Posterior vena cava (tissue), 2 donors: ENCODE results near the gene ATP11C. TPM values are rescaled to one million over a fixed set of nuclear protein-coding genes. Genes with fewer than 3 reads are reported as not detected.
"Not testable (repeated sequence)": the region's sequence is repeated elsewhere in the genome, so short reads cannot be mapped to it uniquely, and the experiment has no call there.

ENCODE experiments used
- DNase-seq: peaks from one replicate; pipeline ENCODE4 v3.0.0-alpha.2; 2020; ENCODE audit warnings: low spot score
- intact Hi-C, 2 donors: fragments of 100-400 bp; cut with DNase I; formaldehyde crosslinking; loops; one replicate each; pipeline versions ENCODE4 v1.14.1 to v1.14.2; 2022 to 2023
- long read RNA-seq, 2 donors: library from polyadenylated mRNA; unstranded; transcript quantifications; one replicate each; pipeline ENCODE4 v2.0.0, GENCODE V29; 2020 to 2021
- total RNA-seq, 2 donors: library from RNA; stranded (reverse); fragmentation: NEBNext Ultra II Directional; extraction: Animal tissue kit (Norgen Biotek cat#: 25700); gene quantifications; one replicate each; pipeline ENCODE4 v1.2.1, GENCODE V29; 2021
- donor health status: DM: yes; HTN: yes; CAD: no.
- donor health status: DM: yes; HTN: yes; CAD: no.

Gene ATP11C
- total RNA-seq: 10 to 100 TPM; 24.5 to 27.2 TPM
- long read RNA-seq, donor 1, partial matches to known transcripts: 3 of 8 reads
- long read RNA-seq, donor 1, other reads (novel, unspliced or antisense): 5 of 8 reads
- long read RNA-seq, donor 2, partial matches to known transcripts: 7 of 12 reads
- long read RNA-seq, donor 2, other reads (novel, unspliced or antisense): 5 of 12 reads

GRCh38 chrX:139932901-139933796 is at the start of gene ATP11C:
Gene ATP11C, minus strand, starts transcription at chrX:139933053. Its CDS starts 1,011 bp downstream, at chrX:139932042.
- DNase-seq: peak; percentile 94
- intact Hi-C loops: no loop called here

- no peak for DNase-seq
- intact Hi-C loops: no loop called here
These were observed 41.6 kb upstream of the ATP11C start for GRCh38 chrX:139974471-139974870.

DNA sequence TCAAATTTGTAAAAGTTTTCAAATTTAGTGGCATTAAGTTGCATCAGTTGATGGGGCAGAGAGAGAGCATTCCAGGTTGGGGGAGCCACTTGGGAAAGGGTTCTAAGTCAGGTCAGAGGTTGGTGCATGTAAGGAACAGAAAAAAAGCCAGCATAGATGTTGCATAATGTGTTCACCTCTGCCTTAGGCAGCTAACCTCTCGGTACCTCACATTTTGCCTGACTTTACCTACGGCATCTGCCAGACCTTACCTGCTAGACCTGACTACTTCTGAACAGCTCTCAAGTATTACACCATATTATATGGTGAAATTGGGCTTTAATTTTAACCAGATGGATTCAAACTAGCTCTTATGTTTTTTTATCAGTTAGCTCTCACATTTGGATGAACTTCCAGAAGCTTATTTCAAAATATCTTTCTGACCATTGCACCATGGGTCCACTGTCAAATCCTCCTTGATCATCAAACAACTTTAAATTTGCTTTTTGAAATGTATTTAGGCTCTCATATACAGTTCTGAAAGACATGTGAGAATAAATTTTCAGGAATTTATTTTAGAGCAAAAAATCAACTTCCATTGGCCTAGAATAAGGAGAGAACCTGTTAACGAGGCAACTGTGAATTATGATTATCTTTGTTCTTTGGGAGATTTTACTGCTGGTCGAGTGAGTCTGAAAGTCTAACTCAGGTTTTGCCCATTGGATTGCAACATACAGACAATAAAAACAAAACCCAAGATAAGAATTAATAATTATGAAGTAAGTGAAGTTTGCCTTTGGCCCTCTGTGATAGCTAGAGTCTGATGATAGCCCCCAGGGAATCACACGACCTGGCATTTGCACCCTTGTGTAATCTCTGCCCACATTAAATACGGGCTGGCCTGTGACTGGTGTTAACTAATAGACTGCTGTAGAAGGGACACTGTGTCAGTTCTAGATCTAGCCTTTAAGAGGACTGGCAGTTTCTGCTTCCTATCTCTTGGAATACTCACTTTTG is 40.1 kb upstream of the ATP11C start:
- DNase-seq: no peak
- intact Hi-C loops: no loop called here

GRCh38 chrX:139972113-139972512 is 39.3 kb upstream of the ATP11C start:
- no peak for DNase-seq
- intact Hi-C loops: no loop called here

DNA sequence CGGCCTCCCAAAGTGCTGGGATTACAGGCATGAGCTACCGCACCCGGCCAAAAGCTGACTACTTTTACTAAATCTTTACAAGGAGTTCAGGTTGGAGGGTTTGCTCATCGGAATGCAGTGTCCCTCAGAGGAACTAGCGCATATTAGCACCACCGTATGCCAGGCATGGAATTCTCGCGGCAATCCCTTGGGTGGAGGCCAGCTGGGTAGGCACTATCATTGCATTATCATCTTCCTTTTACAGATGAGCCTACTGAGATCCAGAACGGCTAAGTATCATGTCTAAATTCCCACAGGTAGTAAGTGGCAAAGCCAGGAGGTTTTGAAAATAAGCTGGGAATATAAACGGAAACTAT is 38.5 kb upstream of the ATP11C start:
- DNase-seq: no peak
- intact Hi-C loops: no loop called here

- DNase-seq: no peak
- intact Hi-C loops: no loop called here
These were observed 36.4 kb upstream of the ATP11C start for GRCh38 chrX:139969286-139969685.

- DNase-seq: no peak
- intact Hi-C loops: no loop called here
These were observed 34.9 kb upstream of the ATP11C start for GRCh38 chrX:139967750-139968149.

DNA sequence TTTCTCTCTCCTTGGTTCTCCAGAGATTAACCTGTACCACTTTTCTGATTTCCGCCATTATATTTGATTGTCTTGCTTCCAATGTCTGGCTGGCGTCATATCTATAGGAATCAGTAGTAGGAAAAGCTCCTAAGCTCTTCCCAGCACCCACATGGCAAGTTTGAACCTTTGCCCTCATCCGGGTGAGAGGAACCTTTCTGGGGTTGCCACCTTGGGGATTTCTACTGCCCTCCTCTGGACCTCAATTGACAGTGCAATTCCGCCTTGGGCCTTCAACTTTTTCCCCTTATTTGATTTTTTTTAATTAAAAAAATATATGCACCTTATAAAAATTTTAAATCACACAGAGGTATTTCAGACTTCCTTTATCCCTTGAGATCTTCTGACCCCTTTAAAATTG is 34.4 kb upstream of the ATP11C start:
- intact Hi-C loops: no loop called here

DNA sequence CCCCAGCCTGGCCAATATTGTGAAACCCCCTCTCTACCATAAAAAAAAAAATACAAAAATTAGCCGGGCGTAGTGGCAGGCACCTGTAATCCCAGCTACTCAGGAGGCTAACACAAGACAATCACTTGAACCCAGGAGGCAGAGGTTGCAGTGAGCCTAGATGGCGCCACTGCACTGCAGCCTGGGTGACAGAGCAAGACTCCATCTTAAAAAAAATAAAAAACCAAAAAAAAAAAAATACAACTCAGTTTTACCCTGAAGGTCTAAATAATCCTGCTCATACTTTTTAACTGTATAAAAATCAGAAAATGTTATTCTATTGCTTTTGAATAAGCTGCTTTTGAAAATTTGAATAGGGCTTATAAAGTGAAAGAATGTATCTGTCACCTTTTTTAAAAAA is 33.3 kb upstream of the ATP11C start:
- DNase-seq, intact Hi-C loops: not testable (repeated sequence)

More for the DNA sequence above, 34.4 kb upstream of the ATP11C start:
- DNase-seq: no peak

DNA sequence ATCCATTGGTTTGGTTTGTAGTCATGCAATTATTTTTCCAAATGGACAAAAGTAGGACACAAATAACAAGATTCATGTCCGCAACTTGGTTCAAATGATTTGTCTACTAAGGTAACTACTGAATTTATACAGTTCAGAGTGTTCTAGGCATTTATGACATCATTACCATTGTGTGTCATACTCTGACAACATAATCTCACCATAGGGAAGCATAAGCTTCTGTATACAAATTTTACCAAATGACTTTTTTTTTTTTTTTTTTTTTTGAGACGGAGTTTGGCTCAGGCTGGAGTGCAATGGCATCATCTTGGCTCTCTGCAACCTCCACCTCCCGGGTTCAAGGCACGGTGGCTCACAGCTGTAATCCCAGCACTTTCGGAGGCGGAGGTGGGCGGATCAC is 32.6 kb upstream of the ATP11C start, which contains the start of gene CXorf66:
Gene CXorf66, minus strand, starts transcription at position 101 of the 400 bp plus-strand sequence. Its CDS starts 25 bp downstream, at position 76.
- no peak for DNase-seq
- intact Hi-C loops: no loop called here

DNA sequence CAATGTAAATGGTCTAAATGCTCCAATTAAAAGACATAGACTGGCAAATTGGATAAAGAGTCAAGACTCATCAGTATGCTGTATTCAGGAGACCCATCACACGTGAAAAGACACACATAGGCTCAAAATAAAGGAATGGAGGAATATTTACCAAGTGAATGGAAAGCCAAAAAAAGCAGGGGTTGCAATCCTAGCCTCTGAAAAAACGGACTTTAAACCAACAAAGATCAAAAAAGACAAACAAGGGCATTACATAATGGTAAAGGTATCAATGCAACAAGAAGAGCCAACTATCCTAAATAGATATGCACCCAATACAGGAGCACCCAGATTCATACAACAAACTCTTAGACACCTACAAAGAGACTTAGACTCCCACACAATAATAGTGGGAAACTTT is 28.2 kb upstream of the ATP11C start:
- intact Hi-C loops, DNase-seq: not testable (repeated sequence)

DNA sequence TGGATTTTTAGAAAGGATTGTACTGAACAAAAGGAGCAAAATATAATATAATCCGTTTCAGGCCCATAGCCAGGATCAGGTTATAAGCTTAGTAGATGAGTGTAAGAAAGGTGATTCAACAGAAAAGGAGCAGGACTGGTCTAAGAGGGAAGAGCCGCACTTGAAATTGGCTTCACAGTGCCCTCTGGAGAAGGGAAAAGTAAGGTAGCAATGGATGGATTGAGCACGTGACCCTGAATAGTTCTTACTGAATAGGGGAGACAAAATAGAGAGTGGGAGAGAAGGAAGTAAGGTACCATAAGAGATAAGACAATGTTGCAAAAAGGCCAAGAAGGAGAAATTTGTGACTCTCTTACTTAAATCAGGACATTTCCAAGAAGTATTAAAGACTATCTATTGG is 16.9 kb upstream of the ATP11C start:
- intact Hi-C loops: no loop called here

GRCh38 chrX:139945075-139945474 is 12.2 kb upstream of the ATP11C start:
- no peak for DNase-seq
- intact Hi-C loops: no loop called here

More for the DNA sequence above, 16.9 kb upstream of the ATP11C start:
- no peak for DNase-seq

GRCh38 chrX:139936259-139936658 is 3.4 kb upstream of the ATP11C start:
- no peak for DNase-seq
- intact Hi-C loops: no loop called here

GRCh38 chrX:139933904-139934303 is 1.1 kb upstream of the ATP11C start:
- intact Hi-C loops: no loop called here
- DNase-seq: no peak

- peak; percentile 84 for DNase-seq
- intact Hi-C loops: no loop called here
These were observed 566 bp downstream of the ATP11C start for GRCh38 chrX:139932073-139932900.

GRCh38 chrX:139931646-139932072 is 1.2 kb downstream of the ATP11C start:
- no peak for DNase-seq
- intact Hi-C loops: no loop called here

DNA sequence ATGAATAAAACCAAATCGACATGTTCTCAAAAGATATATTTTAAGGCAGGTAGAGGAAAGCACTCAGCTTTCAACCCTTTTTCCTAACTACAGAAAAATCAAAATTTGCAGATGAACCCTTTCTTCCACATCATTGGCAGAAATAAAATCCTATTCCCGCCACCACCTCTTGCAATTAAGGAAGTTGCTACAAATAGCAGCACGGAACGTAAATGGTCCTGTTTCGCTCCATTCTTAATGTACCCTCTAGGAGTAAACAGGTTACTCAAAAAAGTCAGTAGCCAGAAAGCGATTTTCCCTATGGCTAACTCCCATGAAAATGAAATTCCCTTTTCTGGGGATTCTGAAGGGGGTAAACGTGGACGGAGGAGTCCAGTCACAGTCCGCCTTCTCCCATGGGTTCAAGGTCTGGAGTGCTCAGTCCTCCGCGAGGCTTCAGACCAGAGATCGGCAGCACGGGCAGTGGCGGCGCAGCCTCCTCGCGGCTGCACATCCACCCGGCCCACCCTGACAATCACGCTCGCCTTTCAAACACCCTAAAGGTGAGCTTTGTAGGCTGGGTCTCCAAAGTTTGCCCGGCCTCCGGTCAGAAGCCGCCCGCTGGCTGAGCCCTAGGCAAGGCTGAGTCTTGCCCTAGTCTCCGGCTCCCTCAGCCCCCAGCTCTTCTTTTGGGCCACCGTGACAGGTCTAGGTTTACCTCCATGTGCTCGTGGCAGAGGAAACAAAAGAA is 1.8 kb downstream of the ATP11C start:
- no peak for DNase-seq
- intact Hi-C loops: no loop called here
